Gastroesophageal sphincter (tissue), 3 donors: ENCODE data around the gene KLHL3.

Source experiments
- POLR2AphosphoS5 ChIP-seq: sonication (generic); formaldehyde crosslinking; IDR thresholded peaks from one replicate; pipeline ENCODE4 v1.6.1; 2017; ENCODE audit warnings: antibody characterized with exemption
- TF ChIP-seq, protein P1 (sequence below), 4 experiments: fragments of 200-600 bp in 2 of 4; fragments of 450-650 bp in 2 of 4; sonication (generic) in 1 of 4; IDR thresholded peaks; one replicate each; pipeline ENCODE4 v1.5.1; 2017 to 2019; ENCODE audit warnings: antibody characterized with exemption in 4 of 4, mild to moderate bottlenecking in 2 of 4, moderate library complexity in 2 of 4

DNA sequence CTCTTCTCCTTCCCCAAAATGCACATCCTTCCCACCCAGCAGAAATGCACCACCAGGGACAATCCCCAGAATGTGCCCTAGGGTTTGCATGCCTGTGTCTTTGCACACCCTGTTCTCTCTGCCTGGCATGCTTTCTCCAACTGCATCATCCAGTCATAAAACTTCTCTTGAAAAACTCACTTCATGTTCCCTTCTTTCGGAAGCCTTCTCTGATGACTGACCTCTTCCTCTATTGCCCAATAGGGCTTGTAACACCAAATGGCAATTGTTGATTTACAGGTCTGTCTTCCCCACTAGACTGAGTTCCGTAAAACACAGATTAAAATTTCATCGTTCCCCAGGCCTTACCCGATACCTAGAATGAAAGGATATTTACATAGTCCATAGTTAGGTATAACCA lies 153.7 kb downstream of the KLHL3 start:
- TF ChIP-seq, protein P1, sequence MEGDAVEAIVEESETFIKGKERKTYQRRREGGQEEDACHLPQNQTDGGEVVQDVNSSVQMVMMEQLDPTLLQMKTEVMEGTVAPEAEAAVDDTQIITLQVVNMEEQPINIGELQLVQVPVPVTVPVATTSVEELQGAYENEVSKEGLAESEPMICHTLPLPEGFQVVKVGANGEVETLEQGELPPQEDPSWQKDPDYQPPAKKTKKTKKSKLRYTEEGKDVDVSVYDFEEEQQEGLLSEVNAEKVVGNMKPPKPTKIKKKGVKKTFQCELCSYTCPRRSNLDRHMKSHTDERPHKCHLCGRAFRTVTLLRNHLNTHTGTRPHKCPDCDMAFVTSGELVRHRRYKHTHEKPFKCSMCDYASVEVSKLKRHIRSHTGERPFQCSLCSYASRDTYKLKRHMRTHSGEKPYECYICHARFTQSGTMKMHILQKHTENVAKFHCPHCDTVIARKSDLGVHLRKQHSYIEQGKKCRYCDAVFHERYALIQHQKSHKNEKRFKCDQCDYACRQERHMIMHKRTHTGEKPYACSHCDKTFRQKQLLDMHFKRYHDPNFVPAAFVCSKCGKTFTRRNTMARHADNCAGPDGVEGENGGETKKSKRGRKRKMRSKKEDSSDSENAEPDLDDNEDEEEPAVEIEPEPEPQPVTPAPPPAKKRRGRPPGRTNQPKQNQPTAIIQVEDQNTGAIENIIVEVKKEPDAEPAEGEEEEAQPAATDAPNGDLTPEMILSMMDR (IDR thresholded peaks at IDR 0.05) = no peak
- TF ChIP-seq POLR2AphosphoS5 = no peak
